A673 (cell line): ENCODE results near the gene SART1.

ENCODE experiments used
- CTCF ChIP-seq: fragments of 300-800, 200-600 bp; sonication (generic); conservative IDR thresholded peaks from 2 replicates; pipeline ENCODE4 v1.5.1; 2017; ENCODE audit warnings: low read depth, mild to moderate bottlenecking, antibody characterized with exemption, low read length, moderate library complexity, mixed read lengths
- EZH2 ChIP-seq: fragments of 200-600 bp; sonication (generic); IDR thresholded peaks from 2 replicates; pipeline ENCODE4 v1.6.1; 2017; ENCODE audit warnings: borderline replicate concordance, low read depth, mild to moderate bottlenecking, mixed read lengths, antibody characterized with exemption, low read length; ENCODE audit not compliant: poor library complexity, severe bottlenecking

GRCh38 chr11:65934014-65934413 lies 27.5 kb upstream of the SART1 start:
- TF ChIP-seq CTCF (no peak), EZH2 (no peak)
